Measurements from ENCODE around the gene TOM1L2. TPM values are rescaled to one million over a fixed set of nuclear protein-coding genes. Genes with fewer than 3 reads are reported as not detected.

Gene TOM1L2
- total RNA-seq, 1 donor from 2014 or later = 119 TPM

DNA sequence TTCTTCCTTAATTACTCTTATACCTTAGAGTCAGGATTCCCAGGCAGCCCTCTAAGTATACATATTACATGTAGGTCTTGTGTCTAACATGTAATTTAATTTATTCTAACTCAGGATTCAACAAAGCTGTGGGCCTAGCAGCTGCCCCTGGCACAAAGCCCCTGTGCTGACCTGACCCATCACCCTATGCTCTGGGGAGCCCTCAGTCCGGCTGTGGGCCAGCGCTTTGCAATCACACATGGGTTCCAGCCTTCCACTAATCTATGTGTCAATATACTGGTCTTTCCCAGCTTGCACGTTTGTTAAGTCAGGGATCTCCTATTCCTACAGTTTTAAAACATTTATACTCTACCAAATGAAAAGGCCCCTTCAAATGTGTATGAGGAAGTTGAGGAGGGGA lies 72.7 kb downstream of the TOM1L2 start:
- no peak for DNase-seq (ENCODE audit: low spot score)

- no peak for DNase-seq (ENCODE audit: low spot score)
Observed at GRCh38 chr17:17898673-17899072, 73.5 kb downstream of the TOM1L2 start.

GRCh38 chr17:17897442-17897841 lies 74.8 kb downstream of the TOM1L2 start:
- no peak for DNase-seq (ENCODE audit: low spot score)

GRCh38 chr17:17896746-17897145 lies 75.5 kb downstream of the TOM1L2 start:
- no peak for DNase-seq (ENCODE audit: low spot score)

DNA sequence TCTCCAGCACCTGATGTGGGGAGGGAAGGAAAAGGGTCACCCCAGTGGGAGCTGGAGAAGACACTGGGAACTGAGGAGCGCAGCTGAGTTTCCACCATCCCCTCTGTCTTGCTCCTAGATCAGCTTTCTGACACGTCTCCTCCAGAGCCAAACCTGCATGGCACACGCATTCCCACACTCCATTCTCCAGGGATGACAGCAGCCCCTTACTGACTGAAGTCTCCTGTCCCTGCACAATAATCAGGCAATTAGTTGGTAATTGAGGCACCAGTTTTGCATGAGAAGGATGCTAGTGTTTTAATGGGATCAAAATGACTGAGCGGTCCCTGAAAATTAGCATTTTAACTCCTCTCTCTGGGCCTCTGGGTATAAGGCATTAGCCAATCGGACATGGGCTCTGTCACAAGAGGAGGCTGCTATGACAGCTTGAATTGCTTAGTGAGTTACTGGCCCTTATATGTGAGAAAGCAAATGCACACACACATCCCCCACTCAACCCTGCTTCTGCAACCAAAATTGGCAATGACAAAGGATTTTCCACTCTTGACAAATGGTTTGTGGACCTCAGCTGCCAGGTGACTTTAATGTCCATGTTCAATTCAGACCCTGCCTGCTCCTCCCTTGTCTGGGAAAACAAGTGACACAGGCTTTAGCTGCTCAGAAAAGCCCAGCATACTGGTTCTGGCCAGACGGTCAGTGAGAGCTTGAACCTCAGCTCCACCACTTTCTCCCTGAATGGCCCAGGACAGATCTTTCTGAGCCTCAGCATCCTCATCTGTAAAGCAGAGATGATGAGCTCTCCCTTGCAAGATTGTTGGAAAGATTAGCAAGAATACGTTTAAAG lies 78.2 kb downstream of the TOM1L2 start:
- no peak for DNase-seq (ENCODE audit: low spot score)

DNA sequence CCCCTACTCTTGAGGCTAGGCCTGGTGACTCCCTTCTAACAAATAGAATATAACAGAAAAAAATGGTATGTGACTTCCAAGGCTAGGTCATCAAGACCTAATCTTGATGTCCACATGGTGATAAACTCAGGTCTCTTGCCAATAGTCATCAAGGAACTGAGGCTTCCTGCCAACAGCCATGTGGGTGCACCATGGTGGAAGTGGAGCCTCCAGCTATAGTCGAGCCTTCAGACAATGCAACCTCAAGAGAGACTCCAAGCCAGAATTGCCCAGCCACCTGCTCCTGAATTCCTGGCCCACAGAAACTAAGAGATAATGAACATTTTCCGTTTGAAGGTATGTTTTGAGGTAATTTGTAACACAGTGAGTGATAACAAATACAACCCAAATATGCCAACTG lies 79.5 kb downstream of the TOM1L2 start:
- no peak for DNase-seq (ENCODE audit: low spot score)

- no peak for DNase-seq (ENCODE audit: low spot score)
Observed at GRCh38 chr17:17892009-17892408, 80.2 kb downstream of the TOM1L2 start.

- no peak for DNase-seq (ENCODE audit: low spot score)
Observed at GRCh38 chr17:17890773-17891759, 81.1 kb downstream of the TOM1L2 start.

GRCh38 chr17:17889922-17890321 lies 82.3 kb downstream of the TOM1L2 start:
- no peak for DNase-seq (ENCODE audit: low spot score)

- DNase-seq (ENCODE audit: low spot score) = no peak
Observed at GRCh38 chr17:17888821-17889220, 83.4 kb downstream of the TOM1L2 start.

- DNase-seq (ENCODE audit: low spot score) = no peak
Observed at GRCh38 chr17:17888371-17888770, 83.8 kb downstream of the TOM1L2 start.

DNA sequence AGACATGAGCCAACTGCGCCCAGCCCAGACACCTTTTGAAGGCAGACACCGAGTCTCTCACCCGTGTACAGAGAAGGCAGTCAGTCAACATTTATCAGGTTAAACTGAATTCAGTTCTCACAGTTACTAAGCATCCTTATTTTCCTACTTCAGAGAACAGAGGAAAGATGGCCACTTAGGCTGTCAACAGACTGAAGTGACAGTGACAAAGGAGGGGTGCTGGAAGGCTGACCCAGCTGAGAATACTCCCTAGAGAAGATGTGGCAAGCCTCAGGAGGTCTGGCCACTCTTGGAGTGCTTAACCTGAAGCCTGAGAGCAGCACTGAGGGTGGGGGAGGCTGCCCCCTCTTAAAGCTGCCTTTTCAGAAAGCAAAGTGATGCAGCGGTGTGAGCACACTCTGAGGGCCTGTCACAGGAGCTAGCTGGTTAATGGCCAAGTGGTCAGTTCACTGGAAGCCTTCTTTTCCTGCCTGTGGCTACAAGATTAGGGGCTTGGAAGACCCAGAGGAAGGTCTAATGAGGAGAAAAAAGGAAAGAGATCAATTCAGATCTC lies 84.4 kb downstream of the TOM1L2 start:
- no peak for DNase-seq (ENCODE audit: low spot score)

DNA sequence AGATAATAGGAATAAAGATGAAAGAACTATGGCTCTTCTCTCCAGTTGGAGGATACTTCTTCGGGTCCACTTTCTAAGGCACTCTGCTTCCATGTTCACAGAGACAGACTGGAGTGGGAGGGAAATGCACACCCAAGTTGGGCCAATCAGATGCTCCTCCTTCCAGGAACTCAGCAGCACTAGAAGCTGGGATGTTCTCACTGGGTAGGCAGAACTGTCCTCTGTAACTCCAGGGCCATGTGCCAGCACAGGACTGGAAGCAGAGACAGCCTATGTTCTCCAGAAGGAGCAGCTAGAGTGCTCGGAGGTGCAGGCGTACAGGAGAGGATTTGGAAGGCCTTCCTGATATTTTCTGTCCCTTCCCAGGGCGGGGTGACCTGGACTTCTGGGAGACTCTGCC lies 85.5 kb downstream of the TOM1L2 start:
- DNase-seq (ENCODE audit: low spot score) = no peak

DNA sequence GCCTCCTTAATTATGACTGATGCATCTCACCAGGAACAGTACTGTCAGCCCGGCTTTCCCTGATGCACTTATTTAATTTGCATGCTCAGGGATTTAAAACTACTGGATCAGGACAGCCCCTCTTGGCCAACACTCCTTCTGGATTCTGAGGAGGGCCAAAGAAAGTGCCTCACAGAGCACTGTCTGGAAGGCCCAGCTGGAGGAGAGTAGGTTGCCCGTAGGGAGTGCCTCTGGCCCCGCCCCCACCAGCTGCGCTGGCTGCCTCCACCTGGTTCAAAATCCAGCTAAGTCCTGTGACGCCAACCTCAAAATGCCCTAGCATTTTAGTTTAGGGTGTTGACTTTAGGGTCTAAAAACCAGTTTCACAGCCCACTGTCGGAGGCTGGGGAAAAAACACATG lies 86.0 kb downstream of the TOM1L2 start:
- no peak for DNase-seq (ENCODE audit: low spot score)

DNA sequence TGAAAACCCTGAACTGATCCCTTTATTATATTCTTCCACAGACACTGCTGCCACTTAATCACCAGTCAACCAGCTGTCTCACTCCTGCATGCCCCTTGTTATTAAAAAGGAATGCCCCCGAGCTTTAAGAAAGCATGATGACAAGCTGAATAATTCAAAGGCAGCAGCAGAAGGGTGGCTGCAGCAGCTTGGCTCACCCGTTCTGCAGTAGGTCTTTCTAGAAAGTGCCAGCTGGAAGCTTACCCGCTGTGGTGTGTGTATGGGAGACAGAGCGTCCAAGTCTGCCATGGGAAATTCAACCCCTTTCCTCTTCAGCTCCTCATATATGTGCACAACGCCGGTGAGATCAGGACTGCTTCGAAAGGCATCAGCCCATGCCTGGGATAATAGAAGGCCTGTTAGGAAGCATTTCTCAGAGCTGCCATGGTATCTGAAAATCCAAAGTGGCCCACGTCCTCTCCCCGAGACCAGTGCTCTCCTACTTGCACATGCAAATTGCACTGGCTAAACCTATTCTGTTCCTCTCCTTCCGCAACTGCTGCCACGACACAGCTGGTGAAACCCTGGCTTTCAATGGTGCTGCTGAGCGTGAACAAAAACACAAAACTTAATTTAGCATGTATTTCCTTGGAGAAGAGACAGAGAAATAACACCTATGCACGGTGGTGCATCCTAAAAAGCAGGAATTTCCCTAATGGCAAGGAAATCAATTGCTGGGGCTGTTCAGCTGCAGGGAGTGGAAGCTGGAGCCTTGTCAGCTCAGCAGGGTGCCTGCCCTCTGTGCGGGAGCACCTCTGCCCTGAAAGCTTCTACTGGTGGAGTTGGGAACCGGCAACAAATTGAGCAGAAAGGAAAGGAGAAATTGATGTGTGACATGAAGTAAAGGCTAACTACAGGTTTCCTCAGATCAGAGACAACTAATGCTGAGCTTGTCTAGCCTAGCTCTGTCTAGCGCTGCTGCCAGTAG lies 87.5 kb downstream of the TOM1L2 start:
- no peak for DNase-seq (ENCODE audit: low spot score)

GRCh38 chr17:17883801-17884200 lies 88.4 kb downstream of the TOM1L2 start:
- no peak for DNase-seq (ENCODE audit: low spot score)

DNA sequence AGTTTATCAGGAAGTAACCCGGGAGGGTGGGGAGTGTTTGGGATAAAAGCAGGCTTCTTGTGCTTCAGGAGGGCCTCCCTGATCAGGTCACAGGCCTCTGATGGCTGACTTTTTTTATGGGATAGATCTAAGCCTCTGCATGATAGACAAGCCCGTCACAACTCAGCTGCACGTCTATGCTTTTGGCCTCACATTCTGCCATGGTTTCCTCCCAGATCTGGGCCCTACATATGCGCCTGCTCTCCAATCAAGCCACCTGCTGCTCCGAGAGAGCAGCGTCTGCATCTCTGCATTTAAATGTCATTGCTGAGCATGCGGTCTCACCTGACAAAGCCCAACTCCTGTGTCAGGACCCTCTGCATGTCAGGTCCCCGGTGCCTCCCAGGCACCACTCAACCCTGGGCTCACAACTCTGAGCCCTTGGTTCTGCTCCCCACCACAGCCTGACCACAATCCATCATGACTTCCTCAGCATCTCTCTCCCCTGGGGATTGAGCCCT lies 90.1 kb downstream of the TOM1L2 start:
- DNase-seq (ENCODE audit: low spot score) = no peak

- no peak for DNase-seq (ENCODE audit: low spot score)
Observed at GRCh38 chr17:17880577-17881196, 91.5 kb downstream of the TOM1L2 start.

GRCh38 chr17:17877529-17878358 lies 94.5 kb downstream of the TOM1L2 start:
- peak; percentile 81 for DNase-seq (ENCODE audit: low spot score)

Measured in ureter (tissue), 1 donor.